ENCODE results near the gene SLC27A5.
A peak's percentile ranks its signal among the peaks of the same experiment; 100 is the strongest.
"Not testable (repeated sequence)": the region's sequence is repeated elsewhere in the genome, so short reads cannot be mapped to it uniquely, and the experiment has no call there.

Gene SLC27A5

DNA sequence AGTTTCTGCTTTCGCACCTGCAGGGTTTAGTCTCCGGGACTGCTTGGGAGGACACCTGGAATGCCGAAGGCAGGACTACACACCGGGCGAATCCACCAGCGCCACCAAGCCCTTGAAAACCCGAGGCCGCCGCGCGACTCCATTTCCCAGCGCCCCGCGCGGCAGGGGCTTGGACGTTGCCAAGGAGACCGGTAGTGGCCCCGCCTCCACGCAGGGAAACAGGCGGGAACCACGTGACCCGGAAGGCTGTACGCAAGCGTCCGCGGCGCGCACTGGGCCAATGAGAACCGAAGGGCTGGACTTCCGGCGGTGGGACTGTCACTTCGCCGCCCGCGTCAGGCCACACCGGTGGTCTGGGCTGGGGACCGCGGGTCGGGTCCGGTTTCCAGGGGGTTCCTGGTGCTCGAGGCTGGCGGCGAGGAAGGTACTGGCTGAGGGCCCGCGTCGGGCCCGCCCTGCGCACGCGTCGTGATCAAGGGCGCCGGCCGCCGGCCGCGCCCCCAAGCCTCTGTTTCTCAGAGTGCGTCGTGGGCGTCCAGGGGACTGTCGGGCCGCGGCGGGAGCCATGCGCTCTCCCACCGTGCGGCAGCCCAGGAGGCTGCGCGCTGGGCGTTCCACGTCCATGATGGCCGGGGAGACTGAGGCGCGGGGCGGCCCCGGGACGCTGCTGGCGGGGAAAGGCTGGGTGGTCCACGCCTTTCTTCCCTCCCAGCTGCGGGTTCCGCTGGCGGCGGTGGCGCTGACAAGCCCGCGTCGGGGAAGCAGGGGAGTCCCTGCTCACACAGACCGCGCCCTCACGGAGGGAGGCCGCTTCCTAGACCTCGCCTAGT is 44.8 kb downstream of the SLC27A5 start, which contains the start of gene ZNF324:
TSS of gene ZNF324 (plus strand) at position 321 of the 830 bp plus-strand sequence. CDS start 2,106 bp downstream, outside the sequence.
- DNase-seq, result peak; percentile 95

- no peak for DNase-seq
Observed at GRCh38 chr19:58466089-58466759, 45.6 kb downstream of the SLC27A5 start.

- no peak for DNase-seq
Observed at GRCh38 chr19:58460039-58460438, 51.8 kb downstream of the SLC27A5 start.

DNA sequence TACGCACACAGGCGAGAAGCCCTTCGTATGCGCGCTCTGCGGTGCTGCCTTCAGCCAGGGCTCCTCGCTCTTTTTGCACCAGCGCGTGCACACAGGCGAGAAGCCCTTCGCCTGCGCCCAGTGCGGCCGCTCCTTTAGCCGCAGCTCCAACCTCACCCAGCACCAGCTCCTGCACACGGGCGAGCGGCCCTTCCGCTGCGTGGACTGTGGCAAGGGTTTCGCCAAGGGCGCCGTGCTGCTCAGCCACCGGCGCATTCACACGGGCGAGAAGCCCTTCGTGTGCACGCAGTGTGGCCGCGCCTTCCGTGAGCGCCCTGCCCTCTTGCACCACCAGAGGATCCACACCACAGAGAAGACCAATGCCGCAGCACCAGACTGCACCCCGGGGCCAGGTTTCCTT is 55.7 kb downstream of the SLC27A5 start:
- no peak for DNase-seq

- DNase-seq, result no peak
Observed at GRCh38 chr19:58455306-58455705, 56.5 kb downstream of the SLC27A5 start.

DNA sequence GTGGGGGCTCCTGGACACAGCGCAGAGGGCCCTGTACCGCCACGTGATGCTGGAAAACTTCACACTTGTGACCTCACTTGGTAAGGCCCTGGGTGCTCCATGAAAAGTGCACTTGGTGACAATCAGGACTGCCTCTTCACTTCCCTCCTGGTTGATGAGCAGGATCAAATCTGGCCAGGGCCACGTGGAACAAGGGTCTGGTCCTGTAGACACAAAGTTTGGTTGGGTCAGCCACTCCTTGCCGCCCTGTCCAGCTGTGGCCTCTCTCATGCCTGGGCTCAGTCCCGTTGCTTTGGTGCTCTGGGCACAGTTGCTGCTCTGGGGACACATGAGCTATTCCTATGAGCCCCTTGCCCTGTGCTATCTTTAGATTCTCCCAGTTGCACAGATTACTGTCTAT is 58.0 kb downstream of the SLC27A5 start:
- no peak for DNase-seq

DNA sequence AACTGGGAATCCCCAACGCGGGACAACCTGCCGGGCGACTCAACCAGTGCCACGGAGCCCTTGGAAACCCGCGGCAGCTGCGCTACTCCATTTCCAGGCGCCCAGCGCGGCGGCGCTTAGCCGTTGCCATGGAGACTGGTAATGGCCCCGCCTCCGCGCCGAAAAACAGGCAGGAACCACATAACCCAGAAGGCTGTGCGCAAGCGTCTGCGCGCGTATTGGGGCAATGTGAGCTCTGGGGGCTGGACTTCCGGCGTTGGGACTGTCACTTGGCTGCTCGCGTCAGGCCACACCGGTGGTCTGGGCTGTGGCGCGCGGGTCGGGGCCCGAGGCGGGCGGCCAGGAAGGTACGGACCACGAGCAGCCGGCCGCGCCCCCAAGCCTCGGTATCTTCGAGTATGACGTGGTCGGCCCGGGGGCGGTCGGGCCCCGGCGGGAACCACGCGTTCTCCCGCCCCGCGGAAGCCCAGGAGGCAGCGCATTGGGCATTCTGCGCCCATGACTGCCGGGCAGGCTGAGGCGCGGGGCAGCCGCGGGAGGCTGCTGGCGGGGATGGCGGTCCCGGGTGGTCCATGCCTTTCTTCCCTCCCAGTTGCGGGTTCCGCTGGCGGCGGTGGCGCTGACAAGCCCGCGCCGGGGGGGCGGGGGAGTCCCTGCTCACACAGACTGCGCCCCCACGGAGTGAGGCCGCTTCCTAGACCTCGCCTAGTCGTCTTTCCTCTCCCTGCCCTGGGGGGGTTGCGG is 60.3 kb downstream of the SLC27A5 start, which contains the start of gene ZNF324B:
TSS of gene ZNF324B (plus strand) at position 265 of the 744 bp plus-strand sequence. CDS start 2,080 bp downstream, outside the sequence.
- peak; percentile 96 for DNase-seq

GRCh38 chr19:58450856-58451357 is 60.9 kb downstream of the SLC27A5 start:
- no peak for DNase-seq

DNA sequence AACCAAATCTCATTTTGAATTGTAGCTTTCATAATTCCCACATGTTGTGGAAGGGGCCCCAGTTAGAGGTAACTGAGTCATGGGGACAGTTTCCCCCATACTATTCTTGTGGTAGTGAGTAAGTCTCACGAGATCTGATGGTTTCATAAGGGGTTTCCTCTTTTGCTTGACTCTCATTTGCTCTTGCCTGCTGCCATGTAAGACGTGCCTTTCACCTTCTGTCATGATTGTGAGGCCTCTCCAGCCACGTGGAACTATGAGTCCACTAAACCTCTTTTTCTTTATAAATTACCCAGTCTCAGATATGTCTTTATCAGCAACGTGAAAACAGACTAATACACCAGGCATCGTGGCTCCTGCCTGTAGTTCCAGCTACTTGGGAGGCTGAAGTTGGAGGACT is 61.8 kb downstream of the SLC27A5 start:
- DNase-seq, result not testable (repeated sequence)

GRCh38 chr19:58448860-58449259 is 62.9 kb downstream of the SLC27A5 start:
- not testable (repeated sequence) for DNase-seq
